ENCODE data around the gene SSR1.

- TF ChIP-seq CTCF (IDR thresholded peaks at IDR 0.05; ENCODE audit: low read depth, low read length, poor library complexity, severe bottlenecking) (no peak), EZH2phosphoT487 (IDR thresholded peaks at IDR 0.05; ENCODE audit: borderline replicate concordance, low read length) (no peak)
Observed at GRCh38 chr6:7304821-7305220, 8.2 kb downstream of the SSR1 start.

Data from DOHH2 (cell line).